Measurements from ENCODE around the gene KNDC1. TPM values are rescaled to one million over a fixed set of nuclear protein-coding genes. Genes with fewer than 3 reads are reported as not detected.

KNDC1 gene
- total RNA-seq, 4 donors from 2014 or later, result 3.7 to 5.9 (median 4.8) TPM

- Histone ChIP-seq H3K36me3 (no peaks in the 10 kb centered on the region), H3K4me3 (no peak overlapping the region), H3K27ac (no peak overlapping the region), H3K4me1 (no peaks in the 10 kb centered on the region), H3K27me3 (peaks cover 0 to 36% of the 10 kb centered on the region in 2 donors), H3K9me3 (no peaks in the 10 kb centered on the region)
- DNase-seq (ENCODE audit: low spot score in 2 of 2), result no peak
- WGBS, 2 donors, result 45 to 67% methylated on average over 16 of the region's 28 CpGs
- TF ChIP-seq EP300 (IDR thresholded peaks at IDR 0.05) (no peak), CTCF (IDR thresholded peaks at IDR 0.05) (no peak), POLR2A (IDR thresholded peaks at IDR 0.05) (no peak)
Observed at GRCh38 chr10:133251388-133252222, 91.6 kb downstream of the KNDC1 start.

DNA sequence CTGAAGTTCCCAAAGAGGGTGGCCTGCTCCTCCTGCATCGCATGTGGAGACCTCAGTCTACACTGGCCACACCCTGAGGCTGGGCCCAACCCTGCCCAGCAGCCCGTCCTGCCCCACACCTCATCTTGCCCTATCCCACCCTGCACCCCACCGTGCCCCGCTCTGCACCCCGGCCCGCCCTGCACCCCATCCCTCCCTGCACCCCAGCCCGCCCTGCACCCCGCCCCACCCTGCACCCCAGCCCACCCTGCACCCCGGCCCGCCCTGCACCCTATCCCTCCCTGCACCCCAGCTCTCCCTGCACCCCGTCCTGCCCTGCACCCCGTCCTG lies 92.2 kb downstream of the KNDC1 start:
- H3K27me3 ChIP-seq, result peaks cover 0 to 31% of the 10 kb centered on the region in 2 donors
- H3K36me3 ChIP-seq, result no peaks in the 10 kb centered on the region
- no peak overlapping the region for H3K4me3 ChIP-seq
- WGBS, 2 donors, result 87 to 89% methylated on average over 11 to 12 of the region's 12 CpGs
- TF ChIP-seq CTCF (IDR thresholded peaks at IDR 0.05) (no peak), POLR2A (IDR thresholded peaks at IDR 0.05) (no peak), EP300 (IDR thresholded peaks at IDR 0.05) (no peak)
- peaks cover 0 to 3% (median under 1%) of the 10 kb centered on the region in 4 donors for H3K4me1 ChIP-seq
- H3K9me3 ChIP-seq, result no peaks in the 10 kb centered on the region
- H3K27ac ChIP-seq, result no peak overlapping the region
- DNase-seq (ENCODE audit: low spot score in 2 of 2), result no peak

- Histone ChIP-seq H3K36me3 (no peaks in the 10 kb centered on the region), H3K9me3 (no peaks in the 10 kb centered on the region), H3K27ac (no peak overlapping the region), H3K4me1 (peaks cover 0 to 15% (median 10%) of the 10 kb centered on the region in 4 donors), H3K27me3 (peaks cover 0 to 18% of the 10 kb centered on the region in 2 donors), H3K4me3 (no peak overlapping the region)
- TF ChIP-seq CTCF (IDR thresholded peaks at IDR 0.05) (no peak), EP300 (IDR thresholded peaks at IDR 0.05) (no peak), POLR2A (IDR thresholded peaks at IDR 0.05) (no peak)
- no peak for DNase-seq (ENCODE audit: low spot score in 2 of 2)
- 76 to 79% methylated on average over 22 of the region's 22 CpGs for WGBS, 2 donors
Observed at GRCh38 chr10:133253361-133253955, 93.4 kb downstream of the KNDC1 start.

GRCh38 chr10:133254421-133255120 lies 94.6 kb downstream of the KNDC1 start:
- Histone ChIP-seq H3K27ac (no peak overlapping the region), H3K36me3 (no peaks in the 10 kb centered on the region), H3K4me3 (no peak overlapping the region), H3K9me3 (no peaks in the 10 kb centered on the region), H3K27me3 (peaks cover 0 to 7% of the 10 kb centered on the region in 2 donors), H3K4me1 (peaks cover 0 to 27% (median 21%) of the 10 kb centered on the region in 4 donors)
- 52 to 71% methylated on average over 6 to 13 of the region's 13 CpGs for WGBS, 2 donors
- no peak for DNase-seq (ENCODE audit: low spot score in 2 of 2)
- no peak for TF ChIP-seq CTCF (IDR thresholded peaks at IDR 0.05)
- TF ChIP-seq POLR2A (IDR thresholded peaks at IDR 0.05), result no peak
- no peak for TF ChIP-seq EP300 (IDR thresholded peaks at IDR 0.05)
